A549 treated with dexamethasone at 1 μM for 4 hours (cell line): ENCODE measurements around the gene ERC1. TPM values are rescaled to one million over a fixed set of nuclear protein-coding genes. Genes with fewer than 3 reads are reported as not detected.

Source experiments
- total RNA-seq: library from RNA; stranded (reverse); fragments of 200-300 nt; extraction: Qiagen RNA extraction; gene quantifications from 5 replicates; pipeline ENCODE4 v1.2.3, GENCODE V29; 2022

Gene ERC1
- 12.8 to 18.4 TPM (median 17.8 TPM) in 5 replicates for total RNA-seq

DNA sequence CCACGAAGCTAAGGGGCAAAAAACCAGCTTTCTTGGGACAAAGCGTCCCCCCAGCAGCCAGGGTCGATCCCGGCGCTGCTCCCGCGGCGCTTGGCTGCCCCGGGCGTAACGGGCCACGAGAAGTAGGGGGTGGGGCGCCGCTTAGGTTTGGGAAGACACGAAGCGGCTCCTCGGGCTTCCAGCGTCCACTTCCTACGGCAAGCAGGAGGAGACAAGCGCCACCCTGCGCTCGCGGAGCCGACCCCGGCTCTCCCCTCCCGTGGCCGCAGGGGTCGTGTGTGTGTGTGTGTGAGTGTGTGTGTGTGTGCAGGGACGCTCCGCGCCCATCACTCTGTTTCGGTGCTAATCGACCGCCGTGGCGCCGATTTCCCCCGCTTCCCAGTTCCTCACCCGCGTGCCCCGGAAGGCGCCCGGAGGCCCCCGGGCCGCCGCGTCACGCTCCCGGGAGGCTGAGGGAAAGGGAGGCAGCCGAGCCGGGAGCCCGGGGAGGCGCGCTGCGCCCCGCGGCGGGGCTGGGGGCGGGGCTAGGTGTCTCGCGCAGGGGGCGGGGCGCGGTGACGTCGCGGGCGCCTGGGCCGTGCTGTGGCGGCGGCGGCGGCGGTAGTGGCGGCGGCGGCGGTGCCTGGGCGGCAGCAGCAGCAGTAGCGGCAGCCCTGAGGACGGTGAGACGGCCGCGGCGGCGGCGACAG is at the start of gene ERC1:
ERC1 (plus strand) TSS at position 563 of the 689 bp plus-strand sequence. CDS start 36,681 bp downstream, outside the sequence.

GRCh38 chr12:949453-950191 is 41.4 kb upstream of the ERC1 start, which contains the start of gene RAD52:
TSS of gene RAD52 (minus strand) at chr12:949694. CDS start at chr12:933058, 16,636 bp downstream.

Other genes with a start within 250 kb of the ERC1 start
- gene WNK1, start 238.6 kb upstream of the ERC1 start, total RNA-seq, result 84.5 to 132 TPM (median 123 TPM) in 5 replicates
- 8.4 to 14.5 TPM (median 11.9 TPM) in 5 replicates for gene RAD52, start 41.5 kb upstream of the ERC1 start, total RNA-seq